HL-60/S4 (cell line): ENCODE data around the gene PSIP1.
"Not testable (repeated sequence)": the region's sequence is repeated elsewhere in the genome, so short reads cannot be mapped to it uniquely, and the experiment has no call there.

Experiments used
- in situ Hi-C: fragments of 300-500 bp; cut with MboI; formaldehyde crosslinking; loops from 2 replicates; pipeline ENCODE4 v1.14.3; 2022; ENCODE audit warnings: low sequenced_read_pairs

Gene PSIP1

DNA sequence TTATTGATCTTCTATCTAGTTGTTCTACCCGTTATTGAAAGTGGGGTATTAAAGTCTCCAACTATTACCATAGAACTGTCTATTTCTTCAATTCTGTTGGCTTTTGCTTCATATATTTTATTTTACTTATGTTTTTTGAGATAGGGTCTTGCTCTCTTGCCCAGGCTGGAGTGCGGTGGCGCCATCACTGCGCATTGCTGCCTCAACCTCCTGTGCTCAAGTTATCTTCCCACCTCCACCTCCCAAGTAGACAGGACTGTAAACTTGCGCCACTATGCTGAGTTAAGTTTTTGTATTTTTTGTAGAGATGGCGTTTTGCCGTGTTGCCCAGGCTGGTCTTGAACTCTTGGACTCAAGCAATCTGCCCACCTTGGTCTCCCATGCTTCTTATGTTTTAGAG, 71.9 kb downstream of the PSIP1 start:
- in situ Hi-C loops = no loop called here

DNA sequence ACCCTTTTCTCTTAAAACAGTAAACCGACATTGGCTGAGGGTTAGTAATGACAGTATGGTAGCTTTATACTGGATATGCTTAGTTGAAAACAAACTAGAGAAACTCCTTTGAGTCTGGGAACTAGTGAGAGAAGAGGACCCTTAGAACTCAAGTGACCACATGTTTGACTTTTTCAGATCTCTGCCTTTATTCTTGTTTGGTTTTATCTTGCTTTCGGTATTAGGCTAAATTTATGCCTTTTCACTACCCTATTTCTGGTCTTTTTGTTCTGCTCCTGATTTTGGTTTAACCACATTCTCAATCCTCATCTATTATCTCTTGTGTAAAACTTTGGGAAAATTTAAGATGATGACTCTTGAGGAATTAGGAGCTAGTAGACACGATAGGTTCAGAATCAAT, 77.1 kb downstream of the PSIP1 start:
- in situ Hi-C loops = no loop called here

DNA sequence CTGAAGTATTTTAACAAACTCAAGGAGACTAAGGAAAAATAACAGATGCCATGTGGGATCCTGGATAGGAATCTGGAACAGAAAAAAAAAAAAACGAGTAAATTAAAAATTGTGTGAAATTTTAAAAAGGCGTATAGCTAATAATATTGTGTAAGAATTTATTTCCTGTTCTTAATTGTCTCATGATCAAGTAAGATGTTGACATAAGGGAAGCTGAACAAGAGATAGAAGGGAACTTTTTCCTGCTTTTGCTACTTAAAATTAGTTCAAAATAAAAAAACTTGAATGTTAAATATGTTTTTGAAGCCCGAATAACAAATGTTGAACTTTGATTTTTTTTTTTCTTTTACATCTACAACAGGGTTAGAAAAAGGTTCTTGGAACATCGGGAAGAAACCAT, 77.6 kb downstream of the PSIP1 start:
- in situ Hi-C loops = no loop called here

DNA sequence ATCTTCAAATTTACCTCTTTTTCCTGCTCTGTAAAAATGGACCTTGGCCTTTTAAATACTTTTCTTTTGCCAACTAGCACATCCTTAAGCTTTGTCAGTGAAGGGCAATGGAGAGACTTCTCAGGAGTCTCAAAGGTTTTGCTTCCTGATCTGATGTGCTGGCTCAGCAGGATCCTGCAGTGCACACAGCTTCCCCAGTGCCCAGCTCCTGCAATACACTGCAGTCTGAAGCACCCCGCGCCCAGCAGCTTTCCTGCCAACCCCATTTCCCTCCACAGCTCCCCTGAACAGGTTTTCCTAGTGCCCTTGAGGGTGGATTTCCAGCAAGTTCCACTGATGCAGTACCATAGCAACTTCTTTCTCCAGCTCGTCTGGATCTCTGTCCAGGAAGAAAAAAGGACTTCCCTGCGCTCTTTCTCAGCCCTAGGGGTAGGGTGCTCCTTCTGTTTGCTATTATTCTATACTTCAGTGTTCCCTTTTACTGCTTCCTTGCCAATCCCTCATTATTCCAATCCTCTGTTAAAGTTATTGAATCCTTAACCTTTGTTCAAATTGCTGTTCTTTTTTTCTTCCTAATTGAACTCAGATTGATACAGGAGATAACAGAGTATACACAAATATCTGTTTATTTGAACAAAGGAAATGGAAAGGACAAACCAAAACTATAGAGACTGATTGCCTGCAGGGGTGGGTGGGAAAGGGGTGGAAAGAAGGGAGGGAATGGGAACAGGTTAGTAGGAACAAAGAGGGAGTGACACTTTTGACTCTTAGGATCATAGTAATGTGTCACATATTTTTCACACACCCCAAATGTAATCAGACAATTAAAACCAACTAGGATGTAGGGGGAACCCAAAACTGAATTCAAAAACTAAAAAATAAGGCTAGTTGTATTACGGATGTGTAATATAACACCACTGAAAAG, 79.6 kb downstream of the PSIP1 start:
- in situ Hi-C loops = no loop called here

- in situ Hi-C loops = not testable (repeated sequence)
These were observed 83.1 kb downstream of the PSIP1 start for GRCh38 chr9:15427702-15428101.

- in situ Hi-C loops = no loop called here
These were observed 84.8 kb downstream of the PSIP1 start for GRCh38 chr9:15426019-15426418.

- in situ Hi-C loops = no loop called here
These were observed 87.4 kb downstream of the PSIP1 start for GRCh38 chr9:15423231-15423985.

GRCh38 chr9:15422372-15423230, 88.2 kb downstream of the PSIP1 start, which contains the start of gene SNAPC3:
TSS of gene SNAPC3 (plus strand) at chr9:15422876. CDS start at chr9:15422880, 4 bp downstream.
- in situ Hi-C loops = no loop called here

DNA sequence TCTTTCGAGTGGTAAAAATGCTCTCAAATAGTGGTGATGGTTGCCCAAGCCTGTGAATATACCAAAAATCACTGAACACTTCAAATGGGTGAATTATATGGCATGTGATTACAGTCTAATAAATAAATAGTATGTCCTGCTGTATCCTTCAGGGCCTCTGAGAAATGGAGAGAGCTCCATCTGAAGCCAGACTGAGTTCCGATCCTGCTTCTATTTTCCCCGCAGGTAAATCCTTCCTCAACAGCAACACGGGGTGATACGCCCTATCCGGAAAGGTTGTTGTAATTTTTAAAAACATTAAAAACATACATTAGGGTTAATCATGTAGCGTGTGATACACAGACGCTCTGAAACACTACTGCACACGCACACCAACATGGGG, 88.8 kb downstream of the PSIP1 start:
- in situ Hi-C loops = no loop called here

DNA sequence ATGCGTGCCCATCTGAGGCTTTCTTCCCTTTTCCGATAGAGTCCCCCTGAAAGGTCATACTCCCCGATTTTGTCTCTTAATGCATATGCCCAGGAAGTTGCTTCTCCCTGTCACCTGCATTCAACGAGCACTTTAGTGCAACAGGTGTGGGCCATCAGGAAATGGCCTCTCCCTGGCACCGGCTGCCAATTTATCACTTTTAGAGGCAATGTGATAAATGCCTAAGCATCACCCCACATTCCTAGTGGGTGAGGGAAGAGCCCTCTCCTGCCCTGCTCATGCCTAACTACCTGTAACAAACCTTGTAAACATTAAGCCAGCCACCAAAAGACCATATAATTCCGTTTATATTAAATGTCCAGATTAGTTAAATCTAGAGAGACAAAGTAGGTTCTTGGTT, 89.2 kb downstream of the PSIP1 start:
- in situ Hi-C loops = no loop called here

DNA sequence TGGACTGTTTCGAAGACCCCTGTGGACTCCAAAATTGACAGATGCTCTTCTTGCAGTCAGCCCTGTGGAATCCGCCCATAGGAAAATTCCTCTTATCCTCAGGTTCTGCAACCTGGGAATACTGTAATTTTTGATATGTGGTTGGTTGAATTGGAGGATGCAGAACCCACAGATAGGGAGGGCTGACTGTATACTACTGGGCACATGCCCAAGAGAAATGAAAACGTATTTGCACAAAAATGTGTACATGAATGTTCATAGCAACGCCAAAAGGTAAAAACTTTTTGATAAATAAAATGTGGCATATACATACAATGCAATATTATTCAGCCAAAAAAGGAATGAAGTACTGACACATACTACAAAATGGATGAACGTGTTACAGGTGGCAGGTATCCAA, 90.0 kb downstream of the PSIP1 start:
- in situ Hi-C loops = no loop called here

DNA sequence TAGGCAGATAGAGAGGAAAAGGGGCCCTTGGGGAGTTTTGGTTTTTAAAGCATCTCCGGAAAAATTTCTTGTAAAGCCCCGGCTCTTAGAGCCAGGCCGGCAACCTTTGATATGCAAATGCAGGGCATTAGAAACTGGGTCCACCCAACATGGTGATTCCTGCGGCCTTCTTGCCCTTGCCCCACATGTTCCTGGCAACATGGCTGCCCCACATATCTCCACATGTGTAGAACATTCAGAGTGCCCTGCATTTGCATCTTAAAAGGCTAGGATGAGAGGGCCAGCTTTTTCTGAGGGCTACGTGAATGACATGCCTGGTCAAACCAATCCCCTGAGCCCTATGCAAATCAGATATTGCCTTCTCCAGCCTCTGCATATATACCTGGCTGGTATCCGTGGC, 93.1 kb downstream of the PSIP1 start:
- in situ Hi-C loops = no loop called here

DNA sequence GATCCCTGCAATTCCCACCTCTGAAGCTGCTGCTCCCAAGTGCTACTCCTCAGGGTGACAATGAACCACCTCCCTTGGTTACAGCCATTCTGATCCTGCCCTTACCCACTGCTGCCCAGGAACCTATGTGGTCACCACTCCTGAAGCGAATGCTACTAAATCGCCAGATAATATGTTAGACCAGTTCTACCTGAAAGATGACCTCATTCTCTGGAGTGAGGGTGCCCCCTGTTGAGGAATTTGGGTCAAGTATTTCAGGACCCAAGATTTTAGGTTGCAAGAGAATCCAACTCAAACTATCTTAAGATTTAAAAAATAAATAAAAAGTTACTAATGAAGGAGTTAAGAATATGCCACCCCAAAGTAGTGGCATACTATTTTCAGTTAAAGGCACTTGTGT, 93.9 kb downstream of the PSIP1 start:
- in situ Hi-C loops = no loop called here
